ENCODE data around the gene CEP350.

- TF ChIP-seq POLR2A (IDR thresholded peaks at IDR 0.05) = no peak
- TF ChIP-seq, protein P1, sequence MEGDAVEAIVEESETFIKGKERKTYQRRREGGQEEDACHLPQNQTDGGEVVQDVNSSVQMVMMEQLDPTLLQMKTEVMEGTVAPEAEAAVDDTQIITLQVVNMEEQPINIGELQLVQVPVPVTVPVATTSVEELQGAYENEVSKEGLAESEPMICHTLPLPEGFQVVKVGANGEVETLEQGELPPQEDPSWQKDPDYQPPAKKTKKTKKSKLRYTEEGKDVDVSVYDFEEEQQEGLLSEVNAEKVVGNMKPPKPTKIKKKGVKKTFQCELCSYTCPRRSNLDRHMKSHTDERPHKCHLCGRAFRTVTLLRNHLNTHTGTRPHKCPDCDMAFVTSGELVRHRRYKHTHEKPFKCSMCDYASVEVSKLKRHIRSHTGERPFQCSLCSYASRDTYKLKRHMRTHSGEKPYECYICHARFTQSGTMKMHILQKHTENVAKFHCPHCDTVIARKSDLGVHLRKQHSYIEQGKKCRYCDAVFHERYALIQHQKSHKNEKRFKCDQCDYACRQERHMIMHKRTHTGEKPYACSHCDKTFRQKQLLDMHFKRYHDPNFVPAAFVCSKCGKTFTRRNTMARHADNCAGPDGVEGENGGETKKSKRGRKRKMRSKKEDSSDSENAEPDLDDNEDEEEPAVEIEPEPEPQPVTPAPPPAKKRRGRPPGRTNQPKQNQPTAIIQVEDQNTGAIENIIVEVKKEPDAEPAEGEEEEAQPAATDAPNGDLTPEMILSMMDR (IDR thresholded peaks at IDR 0.05) = no peak
- TF ChIP-seq POLR2AphosphoS5 (IDR thresholded peaks at IDR 0.05) = no peak
- no peak for TF ChIP-seq EP300 (IDR thresholded peaks at IDR 0.05)
Observed at GRCh38 chr1:180117764-180118116, 163.1 kb downstream of the CEP350 start.
